Cortex of kidney (tissue), 1 donor: ENCODE measurements around the gene PBX4.
"Not testable (repeated sequence)": the region's sequence is repeated elsewhere in the genome, so short reads cannot be mapped to it uniquely, and the experiment has no call there.

Experiments
- DNase-seq: peaks from one replicate; lab custom pipeline; 2025; lab: John Stamatoyannopoulos, UW

Gene PBX4

DNA sequence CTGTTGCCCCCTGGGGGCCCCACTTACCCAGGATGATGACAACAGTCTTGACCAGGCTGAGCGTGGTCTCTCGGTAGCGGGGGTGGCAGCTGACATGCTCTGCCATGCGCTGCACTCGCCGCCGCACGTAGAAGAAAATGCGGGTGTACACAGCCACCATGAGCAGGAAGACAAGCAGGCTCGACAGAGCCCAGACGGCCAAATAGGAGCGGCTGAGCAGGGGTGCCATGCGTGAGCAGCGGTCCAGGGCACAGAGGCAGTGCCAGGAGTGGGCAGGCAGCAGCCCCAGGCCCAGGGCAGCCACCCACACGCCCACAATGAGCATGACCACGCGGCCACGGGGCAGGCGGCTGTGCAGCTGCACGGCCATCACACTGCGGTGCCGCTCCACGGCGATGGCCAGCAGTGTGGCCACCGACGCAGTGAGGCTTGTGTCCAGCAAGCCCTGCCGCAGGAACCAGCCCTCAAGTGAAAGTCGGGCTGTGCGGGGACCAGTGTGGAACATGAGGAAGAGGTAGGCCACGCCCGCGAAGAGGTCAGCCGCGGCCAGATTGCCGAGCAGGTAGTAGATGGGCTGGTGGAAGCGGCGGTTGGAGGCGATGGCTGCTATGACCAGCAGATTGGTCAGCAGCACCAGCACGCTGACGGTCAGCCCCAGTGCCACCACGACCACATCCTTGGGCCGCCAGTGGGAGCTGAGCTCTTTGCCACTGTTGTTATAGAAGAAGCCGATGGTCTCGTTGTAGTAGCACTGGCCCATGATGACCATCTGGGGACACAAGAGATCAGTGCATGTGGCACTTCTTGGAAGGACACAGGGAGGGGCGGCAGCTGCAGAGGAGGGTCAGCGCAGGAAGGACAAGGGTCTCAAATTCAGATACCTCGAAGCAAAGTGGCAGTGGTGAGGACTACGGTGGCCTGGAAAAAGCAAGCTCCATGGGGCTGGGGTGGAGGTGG is 8.3 kb upstream of the PBX4 start:
- DNase-seq: no peak

DNA sequence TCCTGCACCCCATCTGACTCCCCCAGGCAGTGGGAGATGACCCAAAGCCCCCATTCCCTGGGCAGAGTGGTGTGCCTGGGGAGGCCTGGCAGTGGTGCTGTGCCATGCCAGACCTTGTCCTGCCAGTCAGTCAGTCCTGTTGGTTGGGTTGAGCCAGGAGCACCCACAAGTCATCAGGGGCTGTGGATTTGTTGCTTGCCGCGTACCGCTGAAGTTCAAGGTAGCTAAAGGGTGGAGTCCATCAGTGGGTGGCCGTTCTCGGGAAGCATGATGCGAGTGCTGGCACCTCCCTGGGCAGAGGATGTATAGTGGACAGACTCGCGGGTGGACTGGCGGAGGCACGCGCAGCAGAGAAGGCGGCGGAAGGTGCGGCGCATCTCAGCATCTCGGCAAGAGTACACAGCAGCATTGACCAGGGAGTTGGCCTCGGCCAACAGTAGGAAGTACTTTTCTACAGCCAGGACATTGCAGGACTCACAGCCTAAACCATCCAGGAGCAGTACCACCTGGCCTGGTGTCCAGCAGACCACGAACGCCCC is 5.6 kb upstream of the PBX4 start:
- DNase-seq: no peak

DNA sequence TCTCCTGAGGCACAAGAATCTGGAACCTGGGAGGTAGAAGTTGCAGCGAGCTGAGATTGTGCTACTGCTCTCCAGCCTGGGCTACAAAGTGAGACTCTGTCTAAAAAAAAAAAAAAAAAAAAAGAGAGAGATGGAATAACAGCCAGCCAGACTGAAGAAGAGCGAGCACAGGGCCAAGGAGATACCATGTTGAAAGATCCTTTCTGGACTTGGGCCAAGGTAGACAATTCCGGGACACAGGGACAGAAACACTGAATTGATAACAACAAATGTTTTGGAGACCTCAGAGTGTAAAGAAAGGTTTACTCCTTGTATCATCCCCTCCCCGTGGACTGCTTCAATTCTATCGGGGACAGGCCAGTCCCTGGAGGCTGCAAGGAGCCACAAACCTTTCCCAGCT is 4.9 kb upstream of the PBX4 start:
- DNase-seq: no peak

DNA sequence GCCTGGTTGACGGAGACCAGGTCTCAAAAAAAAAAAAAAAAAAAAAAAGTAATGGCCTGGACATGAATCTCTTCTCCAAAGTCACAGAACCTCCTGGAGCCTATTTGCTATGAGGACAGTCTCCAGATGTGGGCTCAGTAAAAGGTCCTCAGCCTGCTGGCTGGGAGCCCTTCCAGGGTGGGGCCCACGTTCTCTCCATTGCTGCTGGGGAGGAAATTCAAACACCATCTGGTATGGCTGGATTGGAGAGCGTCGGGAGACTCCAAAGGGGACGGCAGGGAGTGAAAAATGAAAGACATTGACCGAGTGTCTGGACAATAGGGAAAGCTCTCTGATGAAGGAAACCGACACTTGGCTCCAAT is 1.3 kb upstream of the PBX4 start:
- DNase-seq: no peak

DNA sequence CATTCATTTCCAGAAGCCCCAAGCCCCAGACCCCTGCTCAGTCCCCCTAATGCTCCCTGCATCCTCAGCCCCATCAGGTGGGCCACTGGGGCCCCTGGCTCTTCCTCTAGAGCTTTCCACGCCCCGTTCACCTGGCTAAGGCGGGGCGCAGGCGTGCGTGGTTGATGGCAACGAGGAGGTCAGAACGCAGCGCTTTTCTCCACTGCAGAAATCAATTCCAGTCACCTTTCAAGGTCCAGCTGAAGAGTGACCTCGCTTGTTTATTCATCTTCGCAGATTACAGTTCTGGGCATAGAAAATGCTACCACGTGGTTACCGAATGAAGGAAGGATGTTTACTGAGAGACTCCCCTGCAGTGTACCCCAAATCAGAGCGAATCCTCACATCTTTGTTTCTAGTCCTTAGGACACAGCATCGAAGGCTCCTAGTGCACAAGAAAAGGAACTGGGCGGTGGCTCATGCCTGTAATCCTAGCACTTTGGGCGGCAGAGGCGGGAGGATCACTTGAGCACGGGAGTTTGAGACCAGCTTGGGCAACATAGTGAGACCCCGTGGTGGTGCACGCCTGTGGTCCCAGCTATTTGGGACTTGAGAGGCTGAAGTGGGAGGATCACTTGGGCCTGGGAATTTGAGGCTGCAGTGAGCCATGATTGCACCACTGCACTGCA is 828 bp upstream of the PBX4 start:
- DNase-seq: no peak

DNA sequence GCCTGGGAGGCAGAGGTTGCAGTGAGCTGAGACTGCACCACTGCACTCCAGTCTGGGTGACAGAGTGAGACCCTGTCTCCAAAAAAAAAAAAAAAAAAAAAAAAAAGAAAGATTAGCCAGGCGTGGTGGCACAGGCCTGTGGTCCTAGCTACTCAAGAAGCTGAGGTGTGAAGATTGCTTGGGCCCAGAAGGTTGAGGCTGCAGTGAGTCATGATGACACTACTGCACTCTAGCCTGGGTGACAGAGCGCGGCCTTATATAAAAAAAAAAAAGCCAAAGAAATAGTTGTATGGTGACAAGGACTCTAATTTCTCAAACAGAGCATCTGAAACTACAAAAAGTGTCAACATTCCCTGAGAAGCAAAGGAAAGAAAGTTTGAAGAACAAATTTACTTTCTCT is 3.4 kb downstream of the PBX4 start:
- DNase-seq: no peak

DNA sequence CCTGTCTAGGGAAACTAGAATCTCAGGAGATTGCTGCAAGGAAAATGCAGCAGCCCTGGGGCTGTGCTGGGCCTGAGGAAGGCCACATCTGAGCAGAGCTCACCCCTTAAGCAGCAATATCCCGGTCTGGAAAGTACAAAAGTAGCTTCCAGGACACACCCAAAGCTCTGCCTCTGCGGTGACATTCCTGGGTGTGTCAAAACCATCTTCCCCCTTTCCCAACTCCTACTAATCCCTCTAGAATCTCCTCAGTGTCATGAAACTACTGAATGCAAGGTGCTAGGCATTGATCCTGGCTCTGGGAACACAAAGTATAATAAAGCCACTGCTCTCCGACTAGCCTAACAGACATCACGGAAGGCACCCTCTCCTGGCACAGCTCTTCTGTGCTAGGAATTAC is 5.0 kb downstream of the PBX4 start:
- DNase-seq: no peak

DNA sequence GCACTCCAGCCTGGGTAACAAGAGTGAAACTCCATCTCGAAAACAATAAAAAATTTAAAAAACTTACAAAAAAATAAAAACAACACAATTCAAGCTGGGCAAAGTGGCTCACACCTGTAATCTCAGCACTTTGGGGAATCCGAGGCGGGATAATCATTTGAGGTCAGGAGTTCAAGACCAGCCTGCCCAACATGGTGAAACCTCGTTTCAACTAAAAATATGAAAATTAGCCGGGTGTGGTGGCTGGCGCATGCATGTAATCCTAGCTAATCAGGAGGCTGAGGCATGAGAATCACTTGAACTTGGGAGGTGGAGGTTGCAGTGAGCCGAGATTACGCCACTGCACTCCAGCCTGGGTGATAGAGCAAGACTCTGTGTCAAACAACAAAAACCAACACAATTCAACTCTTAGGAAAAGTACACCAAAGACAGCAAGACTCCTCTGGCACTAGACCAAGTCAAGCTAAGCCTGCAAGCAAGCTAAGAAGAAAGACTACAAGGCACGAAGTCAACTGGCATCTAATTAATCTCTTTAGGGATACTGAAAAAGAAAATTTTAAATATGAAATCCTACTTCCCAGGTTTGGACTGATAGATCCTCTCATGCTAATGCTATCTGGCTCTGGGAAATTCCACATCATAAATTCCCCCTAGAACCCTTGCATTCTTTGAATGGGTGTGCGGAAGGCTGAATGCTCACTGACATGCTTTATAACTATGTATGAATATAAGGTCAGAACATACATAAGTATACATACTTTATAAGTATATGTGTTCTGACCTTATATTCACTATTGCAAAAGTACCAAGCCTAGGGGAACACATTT is 7.9 kb downstream of the PBX4 start:
- DNase-seq: no peak

DNA sequence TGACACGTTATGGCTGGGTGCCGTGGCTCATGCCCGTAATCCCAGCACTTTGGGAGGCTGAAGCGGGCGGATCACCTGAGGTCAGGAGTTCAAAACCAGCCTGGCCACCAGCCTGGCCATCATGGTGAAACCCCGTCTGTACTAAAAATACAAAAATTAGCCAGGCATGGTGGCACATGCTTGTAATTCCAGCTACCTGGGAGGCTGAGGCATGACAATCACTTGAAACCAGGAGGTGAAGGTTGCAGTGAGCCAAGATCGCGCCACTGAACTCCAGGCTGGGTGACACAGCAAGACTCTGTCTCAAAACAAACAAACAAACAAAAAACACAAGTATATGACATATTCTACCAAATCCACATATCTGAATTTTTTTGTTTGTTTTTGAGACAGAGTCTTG is 11.8 kb downstream of the PBX4 start:
- not testable (repeated sequence) for DNase-seq

DNA sequence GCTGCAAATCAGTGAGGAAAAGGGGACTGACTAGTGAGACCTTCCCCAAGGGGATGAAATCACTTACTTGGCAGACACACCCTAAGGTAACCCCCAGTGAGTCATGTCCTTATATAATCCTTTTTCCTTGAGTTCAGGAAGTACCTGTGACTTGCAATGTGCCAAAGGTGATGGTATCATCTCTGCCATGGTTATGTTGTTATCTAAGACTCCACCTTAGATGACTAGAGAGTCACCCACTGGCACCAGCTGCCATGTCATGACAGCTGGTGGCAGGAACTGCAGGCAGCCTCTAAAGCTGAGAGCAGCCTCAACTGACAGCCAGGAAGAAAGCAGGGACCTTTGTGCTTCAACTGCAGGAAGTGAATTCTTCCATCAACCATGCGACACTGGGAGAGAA is 12.5 kb downstream of the PBX4 start:
- DNase-seq: no peak

DNA sequence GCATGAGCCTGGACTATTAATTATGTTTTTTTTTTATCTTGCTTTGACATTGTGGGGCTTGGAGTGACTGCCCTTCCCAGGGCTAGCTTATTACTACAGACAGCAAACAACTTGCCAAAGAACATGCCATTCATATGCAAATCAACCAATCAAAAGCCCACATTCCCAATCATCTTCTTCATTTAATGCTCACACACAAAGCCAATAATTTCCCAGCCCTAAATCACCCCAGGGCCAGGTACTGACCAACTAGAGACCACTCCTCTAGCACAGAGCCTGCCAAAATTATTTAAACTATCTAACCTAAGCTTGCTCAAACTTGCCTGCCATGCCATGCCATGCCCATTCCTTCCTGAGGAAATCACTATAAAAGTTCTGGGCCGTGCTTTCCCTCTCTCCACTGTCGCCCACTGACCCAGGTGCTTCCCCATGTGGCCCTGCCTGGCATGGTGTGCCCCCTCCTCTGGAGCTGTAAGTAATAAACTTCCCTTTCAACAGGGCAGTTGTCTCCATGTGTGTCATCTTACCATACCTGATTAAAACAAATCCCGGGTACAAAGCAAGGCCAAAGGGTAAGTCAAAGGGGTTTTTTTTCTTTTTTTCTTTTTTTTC is 15.7 kb downstream of the PBX4 start:
- no peak for DNase-seq

DNA sequence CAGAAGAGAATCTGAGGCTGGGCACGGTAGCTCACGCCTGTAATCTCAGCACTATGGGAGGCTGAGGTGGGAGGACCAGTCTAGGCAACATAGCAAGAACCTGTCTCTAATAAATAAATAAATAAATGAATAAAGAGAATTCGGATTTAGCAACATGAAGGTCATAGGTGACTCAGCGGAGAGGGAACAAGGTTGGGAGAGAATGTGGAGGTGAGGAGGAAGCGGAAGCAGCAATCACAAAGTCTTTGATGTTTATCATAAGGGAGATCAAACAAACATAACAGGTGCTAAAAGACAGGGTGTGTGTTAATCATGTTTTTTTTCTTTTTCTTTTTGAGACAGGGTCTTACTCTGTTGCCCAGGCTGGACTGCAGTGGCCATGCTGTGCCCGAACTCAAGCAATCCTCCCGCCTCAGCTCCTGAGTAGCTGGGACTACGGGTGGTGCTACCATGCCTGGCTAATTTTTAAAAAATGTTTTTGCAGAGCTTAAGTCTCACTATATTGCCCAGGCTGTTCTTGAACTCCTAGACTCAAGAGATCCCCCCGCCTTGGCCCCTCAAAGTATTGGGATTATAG is 16.3 kb downstream of the PBX4 start:
- no peak for DNase-seq

DNA sequence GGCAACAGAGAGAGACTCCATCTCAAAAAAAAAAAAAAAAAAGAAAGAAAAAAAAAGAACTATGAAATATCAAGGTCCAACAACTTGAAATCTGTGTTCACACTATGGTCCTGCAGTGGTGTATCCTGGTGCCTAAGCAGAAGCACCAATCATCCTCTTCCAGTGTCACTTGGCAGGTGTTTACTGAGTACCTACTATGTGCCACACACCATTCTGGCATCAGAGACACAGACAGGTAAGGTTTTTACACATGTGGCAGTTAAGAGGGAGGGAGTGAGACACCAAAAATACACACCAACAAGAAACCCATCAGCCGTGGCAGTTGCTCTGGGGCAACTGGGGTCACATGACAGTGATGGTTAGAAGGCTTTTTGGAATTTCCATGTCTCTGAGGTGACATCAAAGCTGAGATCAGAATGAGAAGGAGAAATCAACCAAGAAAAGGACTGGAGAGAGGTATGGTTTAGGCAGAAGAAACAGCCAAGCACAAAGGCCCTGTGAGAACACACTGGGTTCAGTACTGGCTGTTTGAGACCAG is 17.6 kb downstream of the PBX4 start:
- no peak for DNase-seq

DNA sequence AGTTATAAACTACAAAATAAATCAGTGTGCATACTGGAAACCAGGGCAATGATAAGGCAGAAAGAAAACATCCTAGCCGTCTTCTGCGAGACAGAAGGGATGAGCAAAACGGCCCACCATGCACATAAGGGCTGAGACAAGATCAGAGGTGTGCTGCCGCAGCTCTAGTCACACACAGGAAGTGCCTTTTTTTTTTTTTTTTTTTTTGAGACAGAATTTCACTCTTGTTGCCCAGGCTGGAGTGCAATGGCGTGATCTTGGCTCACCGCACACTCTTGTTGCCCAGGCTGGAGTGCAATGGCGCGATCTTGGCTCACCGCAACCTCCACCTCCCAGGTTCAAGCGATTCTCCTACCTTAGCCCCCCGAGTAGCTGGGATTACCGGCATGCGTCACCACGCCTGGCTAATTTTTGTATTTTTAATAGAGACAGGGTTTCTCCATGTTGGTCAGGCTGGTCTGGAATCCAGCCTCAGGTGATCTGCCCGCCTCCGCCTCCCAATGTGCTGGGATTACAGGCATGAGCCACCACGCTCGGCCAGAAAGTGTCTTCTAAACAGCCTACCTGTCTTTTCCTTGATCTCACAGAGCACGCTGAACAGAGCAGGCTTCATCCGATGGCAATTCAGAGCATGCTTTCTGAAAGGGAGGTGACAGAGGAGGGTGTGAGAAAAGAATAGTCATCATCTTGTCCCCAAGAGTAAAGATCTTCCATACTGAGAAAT is 19.6 kb downstream of the PBX4 start:
- DNase-seq: not testable (repeated sequence)

DNA sequence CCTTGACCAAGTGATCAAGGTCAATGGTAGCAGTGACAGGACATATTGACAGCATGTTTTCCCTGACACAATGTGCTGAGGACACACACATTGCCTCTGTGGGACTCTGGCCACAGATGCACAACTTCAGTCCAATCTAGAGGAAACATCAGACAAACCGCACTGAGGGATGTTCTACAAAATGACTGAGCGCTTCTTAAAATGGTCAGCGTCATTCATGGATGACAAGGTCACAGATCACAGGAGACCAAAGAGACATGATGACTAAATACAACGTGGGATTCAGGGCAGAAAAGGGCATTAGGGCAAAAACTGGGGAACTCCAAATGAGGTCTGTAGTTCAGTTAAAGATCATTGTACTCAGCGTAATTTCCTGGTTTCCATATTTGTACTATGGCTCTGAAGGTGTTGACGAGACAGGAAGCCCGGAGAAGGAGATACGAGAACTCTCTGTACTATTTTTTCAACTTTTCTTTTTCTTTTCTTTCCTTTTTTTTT is 20.6 kb downstream of the PBX4 start:
- DNase-seq: no peak

DNA sequence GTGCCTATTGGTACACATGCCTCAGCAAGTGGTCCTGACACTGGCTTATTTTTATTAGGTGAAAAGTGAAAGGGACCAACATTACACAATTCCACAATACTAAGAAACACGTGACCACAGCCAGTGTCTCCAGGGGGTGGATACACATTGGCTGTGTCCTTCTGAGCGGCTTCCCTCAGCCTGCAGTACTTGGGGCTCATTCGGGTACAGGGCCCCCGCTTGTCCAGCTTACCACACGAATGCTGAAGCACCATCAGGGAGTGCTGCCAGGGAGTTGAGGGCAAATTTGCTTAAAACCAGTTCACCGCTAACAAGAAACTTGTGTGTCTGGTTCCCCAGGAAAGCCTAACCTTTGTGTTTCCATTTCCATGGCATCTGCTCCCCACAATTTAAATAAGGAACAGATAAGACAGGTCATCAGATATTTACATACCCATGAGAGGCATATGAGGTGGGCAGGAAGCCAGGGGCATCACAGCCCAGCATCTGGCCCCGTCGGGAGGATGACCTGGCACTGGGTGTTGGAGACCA is 23.3 kb downstream of the PBX4 start:
- no peak for DNase-seq

DNA sequence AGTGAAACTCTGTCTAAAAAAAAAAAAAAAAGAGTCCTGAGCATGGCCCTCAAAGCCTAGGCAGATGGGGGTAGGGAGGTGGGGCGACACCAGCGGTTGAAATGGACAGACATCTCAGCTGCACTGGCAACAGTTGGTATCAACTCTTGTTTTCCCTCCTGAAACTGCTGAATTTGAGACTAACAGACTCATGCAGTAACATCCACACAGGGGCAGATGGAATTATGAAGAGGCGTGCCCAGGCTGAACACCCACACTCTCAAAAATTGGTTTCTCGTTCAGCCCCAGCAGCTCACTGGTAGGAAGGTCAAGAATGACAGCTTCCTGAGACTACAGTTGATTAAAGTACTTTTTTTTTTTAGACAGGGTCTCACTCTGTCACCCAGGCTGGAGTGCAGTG is 24.1 kb downstream of the PBX4 start:
- no peak for DNase-seq

DNA sequence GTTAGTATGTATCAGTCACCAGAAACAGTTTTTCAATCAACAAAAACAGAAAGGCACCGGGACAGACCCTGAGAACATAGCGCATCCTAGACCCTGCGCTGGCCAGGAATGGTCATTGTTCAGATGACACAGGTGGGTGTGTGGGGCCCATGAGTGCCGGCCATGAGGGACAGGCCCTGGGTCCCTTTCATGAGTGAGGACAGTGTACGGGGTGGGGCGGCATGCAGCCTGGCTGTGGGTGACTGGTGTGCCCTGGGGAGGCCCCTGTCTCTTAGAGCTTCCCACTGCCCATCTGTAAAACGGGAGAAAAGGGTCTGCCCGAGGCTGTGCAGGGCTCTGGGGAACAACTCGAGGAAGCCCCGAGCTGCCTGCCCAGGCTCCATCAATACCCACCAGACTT is 25.8 kb downstream of the PBX4 start:
- DNase-seq: no peak

DNA sequence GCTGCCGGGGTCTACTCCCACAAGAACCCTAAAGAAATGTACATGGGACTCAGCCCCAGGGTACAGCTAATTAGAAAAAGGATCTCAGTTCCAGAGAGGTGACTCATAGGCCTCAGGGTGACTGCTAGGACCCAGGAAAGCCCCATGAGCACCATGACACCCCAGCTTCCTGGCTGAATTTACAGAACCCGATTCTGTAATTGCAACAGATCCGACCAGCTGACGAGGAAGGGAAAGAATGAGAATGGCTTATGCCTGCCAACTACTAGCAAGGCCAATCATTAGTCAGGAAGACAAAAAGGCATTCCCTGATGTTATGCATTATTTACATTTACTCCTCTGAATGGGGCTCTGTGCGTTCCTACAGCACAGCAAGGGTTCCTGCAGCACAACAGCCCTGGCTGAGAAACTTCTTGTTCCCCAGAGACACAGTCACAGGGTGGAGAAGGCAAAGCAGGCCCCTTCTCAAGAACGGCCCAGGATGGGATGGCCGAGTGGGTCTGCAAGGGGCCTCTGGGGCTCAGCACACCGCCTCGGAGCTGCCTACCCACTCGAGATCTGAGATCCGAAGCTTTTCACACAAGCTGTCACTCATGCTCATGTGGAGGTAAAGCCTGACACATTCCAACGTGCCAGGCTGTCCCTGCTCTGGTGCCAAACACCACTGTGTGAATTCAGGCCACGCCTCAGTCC is 27.2 kb downstream of the PBX4 start:
- DNase-seq: no peak

DNA sequence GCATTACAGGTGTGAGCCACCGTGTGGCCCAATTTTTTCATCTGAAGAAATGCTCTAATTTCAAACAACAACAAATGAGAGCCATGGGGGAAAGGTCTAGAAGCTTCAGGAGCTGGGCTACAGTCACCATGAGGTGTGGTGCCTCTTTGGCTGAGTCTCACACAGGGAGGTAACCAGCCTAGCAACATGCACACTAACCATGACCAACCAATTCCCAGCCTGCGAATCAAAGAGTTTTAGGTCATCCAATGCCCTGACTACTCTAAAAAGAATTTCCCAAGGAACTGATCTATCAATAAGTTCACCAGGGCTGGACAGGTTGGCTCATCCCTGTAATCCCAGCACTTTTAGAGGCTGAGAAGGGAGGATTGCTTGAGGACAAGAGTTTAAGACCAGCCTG is 29.9 kb downstream of the PBX4 start:
- no peak for DNase-seq
